ENCODE data around the gene BMERB1.

The BMERB1 gene

DNA sequence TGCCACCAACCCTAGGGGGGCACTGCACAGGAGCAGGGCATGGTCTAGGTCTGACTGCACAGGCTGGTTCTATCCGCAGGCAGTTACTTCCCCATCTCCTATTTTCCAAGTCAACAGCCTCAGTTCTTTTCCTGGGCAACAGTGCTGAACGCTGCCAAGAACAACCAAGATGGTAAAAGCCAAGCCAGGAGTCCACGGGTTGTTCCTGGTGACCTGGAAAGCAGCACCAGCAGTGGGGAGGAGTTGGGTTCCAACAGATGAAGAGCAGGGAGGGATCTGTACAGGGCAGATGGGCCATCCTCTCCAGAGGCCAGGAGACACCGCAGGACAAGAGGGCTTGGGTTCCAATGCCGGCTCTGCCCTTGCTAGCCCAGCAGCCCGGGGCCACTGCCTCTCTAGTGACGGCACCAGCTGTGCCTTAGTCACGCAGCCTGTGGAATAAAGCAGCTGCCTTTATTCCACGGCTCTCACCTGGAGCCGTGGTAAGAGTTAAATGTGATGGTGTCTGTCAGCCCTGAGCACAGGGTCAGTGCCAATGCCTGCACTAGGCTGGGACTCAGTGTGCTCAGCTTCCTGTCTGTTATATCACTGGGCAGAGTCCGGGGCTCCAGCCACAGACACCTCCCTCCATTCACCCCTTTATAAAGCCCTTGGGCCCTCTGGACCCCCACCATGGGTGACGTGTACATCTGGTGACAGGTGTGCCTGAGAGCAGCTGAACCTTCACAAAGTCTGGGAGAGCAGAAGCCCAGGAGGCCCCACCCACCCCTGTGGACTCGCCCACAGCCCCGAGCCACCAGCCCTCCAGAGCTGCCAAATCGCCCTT lies 163.6 kb downstream of the BMERB1 start:
- no peak for TF ChIP-seq POLR2A (IDR thresholded peaks at IDR 0.05; ENCODE audit: low read depth, low read length)
- no peak for TF ChIP-seq TAF1 (IDR thresholded peaks at IDR 0.05; ENCODE audit: low read depth, low read length)
- TF ChIP-seq SPI1 (IDR thresholded peaks at IDR 0.05; ENCODE audit: low read depth, low read length), result no peak
- no peak for TF ChIP-seq POLR2AphosphoS5 (IDR thresholded peaks at IDR 0.05; ENCODE audit: low read depth, low read length)
- TF ChIP-seq PAX5 (IDR thresholded peaks at IDR 0.05; ENCODE audit: insufficient read depth, low read length, severe bottlenecking), result no peak
- TF ChIP-seq POU2F2 (IDR thresholded peaks at IDR 0.05; ENCODE audit: low read depth, low read length), result no peak
- FAIRE-seq (no peak), DNase-seq (ENCODE audit: insufficient read length, low spot score) (no peak)

DNA sequence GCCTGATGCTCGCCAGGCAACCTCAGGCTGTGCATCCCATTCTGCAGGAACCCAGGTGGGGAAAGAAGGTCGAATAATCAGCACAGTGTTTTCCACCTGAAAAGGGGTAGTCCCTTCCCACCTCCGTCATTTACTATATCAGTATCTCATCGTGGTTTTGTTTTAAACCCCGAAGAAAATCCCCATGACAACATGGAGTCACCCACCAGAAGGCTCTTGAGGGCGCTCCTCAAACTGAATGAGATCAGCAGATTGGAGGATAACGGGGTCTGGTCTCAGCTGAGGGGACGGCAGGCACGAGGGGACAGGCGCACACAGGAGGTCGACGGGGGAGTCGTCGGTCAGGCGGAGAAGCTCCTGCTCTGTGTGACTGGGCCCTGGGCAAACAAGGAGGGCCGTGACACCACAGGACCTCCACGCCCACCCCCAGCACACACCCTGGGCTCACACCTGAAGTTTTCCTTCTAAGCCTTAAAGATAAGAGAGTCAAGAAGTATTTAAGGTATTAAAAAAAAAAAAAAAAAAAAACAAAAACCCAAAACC lies 164.3 kb downstream of the BMERB1 start:
- TF ChIP-seq PAX5 (IDR thresholded peaks at IDR 0.05; ENCODE audit: insufficient read depth, low read length, severe bottlenecking) (no peak), SPI1 (IDR thresholded peaks at IDR 0.05; ENCODE audit: low read depth, low read length) (no peak), POU2F2 (IDR thresholded peaks at IDR 0.05; ENCODE audit: low read depth, low read length) (no peak), POLR2A (IDR thresholded peaks at IDR 0.05; ENCODE audit: low read depth, low read length) (no peak), TAF1 (IDR thresholded peaks at IDR 0.05; ENCODE audit: low read depth, low read length) (no peak), POLR2AphosphoS5 (IDR thresholded peaks at IDR 0.05; ENCODE audit: low read depth, low read length) (no peak)
- FAIRE-seq, result no peak
- no peak for DNase-seq (ENCODE audit: insufficient read length, low spot score)

DNA sequence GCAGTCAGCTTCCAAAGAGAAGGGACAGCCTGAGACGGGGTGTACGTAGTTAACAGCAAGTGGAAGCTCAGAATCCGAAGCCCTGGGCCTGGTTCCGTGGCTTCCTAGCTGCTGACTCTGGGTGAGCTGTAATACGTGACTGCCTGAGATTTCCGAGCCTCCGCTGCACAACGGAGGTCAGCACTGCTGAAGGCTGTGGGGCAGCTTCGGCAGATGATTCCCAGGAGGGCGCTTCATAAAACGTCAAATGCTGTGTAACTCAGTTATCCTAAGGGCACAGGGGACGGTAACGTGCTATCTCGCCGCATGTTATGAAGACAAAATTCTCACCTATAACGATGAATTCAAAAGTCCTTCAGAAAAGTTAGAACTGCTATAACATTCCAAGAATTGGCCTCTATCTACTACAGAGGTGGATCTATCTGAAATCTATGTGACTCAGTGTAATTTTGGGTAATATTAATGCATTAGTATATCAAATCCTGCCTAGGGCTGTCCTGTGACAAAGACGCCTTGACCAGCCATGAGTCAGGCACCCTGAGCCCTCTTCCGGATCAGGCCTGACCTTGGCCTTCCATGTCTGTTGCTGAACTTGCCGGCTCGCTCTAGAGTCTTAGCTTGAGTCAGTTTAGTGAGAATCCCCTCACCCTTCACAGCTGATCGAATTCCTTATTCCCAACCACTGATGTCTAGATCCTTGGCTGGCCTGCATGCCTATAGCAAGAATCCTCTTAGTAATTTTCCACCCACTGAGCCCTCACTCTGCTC lies 165.1 kb downstream of the BMERB1 start:
- no peak for DNase-seq (ENCODE audit: insufficient read length, low spot score)
- TF ChIP-seq POLR2A (IDR thresholded peaks at IDR 0.05; ENCODE audit: low read depth, low read length) (no peak), TAF1 (IDR thresholded peaks at IDR 0.05; ENCODE audit: low read depth, low read length) (no peak), PAX5 (IDR thresholded peaks at IDR 0.05; ENCODE audit: insufficient read depth, low read length, severe bottlenecking) (no peak), POU2F2 (IDR thresholded peaks at IDR 0.05; ENCODE audit: low read depth, low read length) (no peak), SPI1 (IDR thresholded peaks at IDR 0.05; ENCODE audit: low read depth, low read length) (no peak)
- FAIRE-seq, result no peak

DNA sequence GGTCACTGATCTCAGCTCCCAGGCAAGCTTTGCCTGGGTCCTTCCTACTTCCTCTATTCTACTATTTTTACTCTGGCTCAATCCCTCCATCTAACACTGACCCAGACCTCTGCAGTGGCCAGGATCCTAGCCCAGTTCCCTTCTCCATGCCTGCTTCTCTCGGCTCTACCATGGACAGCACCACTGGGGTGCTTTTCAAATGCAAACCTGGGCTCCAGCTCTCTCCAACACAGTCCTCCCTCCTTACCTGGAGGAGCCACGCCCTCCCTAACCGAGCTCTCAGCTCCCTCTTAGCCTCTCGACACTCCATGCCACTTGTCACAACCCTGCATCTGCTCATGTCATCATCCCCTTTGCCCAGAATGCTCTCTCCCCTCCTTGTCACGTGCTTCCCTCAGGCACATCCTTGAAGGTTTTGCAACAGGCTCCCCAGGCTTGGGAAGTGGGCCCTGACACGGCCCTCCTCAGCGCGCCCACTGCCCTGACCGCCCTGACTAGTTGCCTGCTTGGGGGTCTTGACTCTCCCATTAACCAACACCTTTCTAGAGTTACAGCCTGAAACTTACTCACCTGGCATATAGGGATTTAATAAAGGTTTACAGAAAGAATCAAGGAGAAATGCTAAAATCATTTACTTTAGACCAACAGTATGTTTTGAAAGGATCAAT lies 167.0 kb downstream of the BMERB1 start:
- TF ChIP-seq TAF1 (IDR thresholded peaks at IDR 0.05; ENCODE audit: low read depth, low read length) (no peak), SPI1 (IDR thresholded peaks at IDR 0.05; ENCODE audit: low read depth, low read length) (no peak), POLR2A (IDR thresholded peaks at IDR 0.05; ENCODE audit: low read depth, low read length) (no peak), POLR2AphosphoS5 (IDR thresholded peaks at IDR 0.05; ENCODE audit: low read depth, low read length) (no peak), POU2F2 (IDR thresholded peaks at IDR 0.05; ENCODE audit: low read depth, low read length) (no peak), PAX5 (IDR thresholded peaks at IDR 0.05; ENCODE audit: insufficient read depth, low read length, severe bottlenecking) (no peak)
- DNase-seq (ENCODE audit: insufficient read length, low spot score) (no peak), FAIRE-seq (no peak)

DNA sequence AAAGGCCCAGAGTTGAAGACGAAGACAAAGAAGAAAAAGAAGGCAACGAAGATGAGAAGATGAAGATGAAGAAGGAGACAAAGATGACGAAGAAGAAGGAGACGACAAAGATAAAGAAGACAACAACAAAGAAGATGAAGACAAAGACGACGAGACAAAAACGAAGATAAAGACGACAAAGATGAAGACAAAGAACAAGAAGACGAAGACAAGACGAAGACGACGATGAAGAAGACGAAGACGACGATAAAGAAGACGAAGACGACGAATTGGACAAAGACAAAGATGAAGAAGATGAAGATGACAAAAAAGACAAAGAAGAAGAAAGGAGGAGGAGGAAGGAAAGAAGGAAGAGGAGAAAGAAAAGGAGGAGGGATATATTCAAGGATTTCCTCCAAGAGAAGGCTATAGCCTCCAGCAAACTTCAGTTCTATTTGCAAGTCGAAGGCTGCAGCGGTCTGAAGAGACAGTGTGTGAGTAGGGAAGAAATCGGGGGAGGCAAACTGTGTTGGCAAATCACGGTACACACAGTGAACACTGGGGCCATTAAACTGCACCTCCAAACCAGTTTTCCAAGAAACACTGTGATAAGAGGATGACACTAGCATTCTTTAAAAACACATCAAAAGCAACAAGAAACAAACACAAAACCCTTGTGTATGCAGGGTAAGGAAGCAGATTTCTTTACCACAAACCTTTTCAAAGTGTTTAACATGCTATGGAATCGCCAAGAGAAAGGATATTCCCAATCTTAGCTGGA lies 168.1 kb downstream of the BMERB1 start:
- TF ChIP-seq PAX5 (IDR thresholded peaks at IDR 0.05; ENCODE audit: insufficient read depth, low read length, severe bottlenecking), result no peak
- TF ChIP-seq POLR2AphosphoS5 (IDR thresholded peaks at IDR 0.05; ENCODE audit: low read depth, low read length), result no peak
- no peak for TF ChIP-seq POLR2A (IDR thresholded peaks at IDR 0.05; ENCODE audit: low read depth, low read length)
- no peak for TF ChIP-seq SPI1 (IDR thresholded peaks at IDR 0.05; ENCODE audit: low read depth, low read length)
- TF ChIP-seq POU2F2 (IDR thresholded peaks at IDR 0.05; ENCODE audit: low read depth, low read length), result no peak
- no peak for TF ChIP-seq TAF1 (IDR thresholded peaks at IDR 0.05; ENCODE audit: low read depth, low read length)
- FAIRE-seq, result no peak
- no peak for DNase-seq (ENCODE audit: insufficient read length, low spot score)

DNA sequence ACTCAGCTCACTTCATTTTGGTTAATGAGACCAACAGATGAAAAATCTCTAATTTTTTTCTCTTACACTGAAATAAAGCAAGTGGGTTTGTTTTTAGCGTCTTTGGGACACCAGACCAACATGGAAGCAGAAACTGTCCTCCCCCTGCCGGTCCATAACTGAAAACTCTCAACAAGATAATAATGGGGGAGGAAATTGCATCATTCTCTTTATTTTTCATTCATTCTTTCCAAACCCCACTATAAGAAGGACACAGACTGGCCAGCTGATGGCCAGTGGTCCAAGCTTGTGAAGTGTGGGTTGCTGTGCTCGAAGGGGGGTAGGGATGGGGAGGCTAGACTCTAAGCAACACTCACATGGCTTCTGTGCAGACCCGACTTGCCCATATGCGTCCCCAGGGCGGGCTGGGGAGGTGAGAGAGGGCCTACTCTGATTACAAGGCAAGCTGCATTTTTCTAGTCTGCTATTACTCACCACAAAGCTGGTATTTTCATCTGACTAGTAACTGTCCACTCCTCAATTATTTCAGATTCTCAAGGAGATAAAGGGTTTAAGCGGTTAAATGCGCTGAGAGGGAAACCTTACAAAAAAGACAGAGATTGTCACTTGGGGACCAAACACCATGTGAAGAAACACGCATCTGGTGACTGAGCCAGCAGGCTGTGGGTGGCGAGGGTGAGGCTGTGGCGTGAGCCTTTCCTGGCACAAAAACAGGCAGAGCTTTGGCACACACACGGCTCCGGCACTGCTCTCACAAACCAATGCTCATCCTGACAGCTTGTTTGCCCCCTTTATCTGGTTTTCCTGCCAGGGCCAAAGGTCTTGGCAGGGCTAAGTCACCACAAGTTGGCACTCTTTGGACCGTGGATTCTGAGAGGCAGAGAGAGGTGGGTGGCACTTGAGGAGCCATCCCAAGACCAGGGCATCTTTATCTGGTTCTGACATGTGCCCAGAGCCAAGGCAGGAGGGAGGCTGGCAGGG lies 170.4 kb downstream of the BMERB1 start:
- DNase-seq (ENCODE audit: insufficient read length, low spot score), result no peak
- no peak for FAIRE-seq
- TF ChIP-seq TAF1 (IDR thresholded peaks at IDR 0.05; ENCODE audit: low read depth, low read length), result no peak
- TF ChIP-seq PAX5 (IDR thresholded peaks at IDR 0.05; ENCODE audit: insufficient read depth, low read length, severe bottlenecking), result no peak
- TF ChIP-seq POU2F2 (IDR thresholded peaks at IDR 0.05; ENCODE audit: low read depth, low read length), result no peak
- no peak for TF ChIP-seq POLR2A (IDR thresholded peaks at IDR 0.05; ENCODE audit: low read depth, low read length)
- no peak for TF ChIP-seq SPI1 (IDR thresholded peaks at IDR 0.05; ENCODE audit: low read depth, low read length)
- no peak for TF ChIP-seq POLR2AphosphoS5 (IDR thresholded peaks at IDR 0.05; ENCODE audit: low read depth, low read length)

DNA sequence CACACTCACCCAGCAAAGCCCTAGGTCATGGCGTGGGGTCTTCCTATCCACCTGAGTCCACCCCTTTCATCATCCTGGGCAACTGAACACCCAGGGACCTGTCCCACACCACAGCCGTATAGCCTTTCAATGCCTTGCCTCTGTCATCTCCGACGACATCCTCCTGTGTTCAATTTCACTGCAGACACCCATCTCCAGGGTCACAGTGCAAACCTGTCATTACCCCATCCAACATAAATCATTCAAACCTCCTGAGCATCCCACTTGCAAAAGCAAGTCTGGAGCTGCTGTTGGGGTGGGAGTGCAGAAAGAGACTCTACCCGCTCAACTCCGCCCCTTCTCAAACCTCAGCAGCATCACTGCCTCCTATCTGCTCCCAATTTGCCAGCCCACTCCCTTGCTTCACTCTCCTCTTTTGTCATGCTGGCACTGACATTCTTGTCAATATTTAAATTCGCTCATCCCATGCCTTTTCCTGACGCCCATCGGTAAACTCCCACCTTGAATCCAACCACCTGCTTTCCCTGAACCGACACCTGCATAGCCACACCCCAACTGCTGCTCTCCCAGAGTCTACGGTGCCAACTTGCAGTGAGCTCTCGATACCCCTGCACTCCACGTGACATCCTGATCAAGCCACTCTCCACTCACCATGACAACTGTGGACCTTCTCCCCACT lies 171.6 kb downstream of the BMERB1 start:
- DNase-seq (ENCODE audit: insufficient read length, low spot score) (no peak), FAIRE-seq (no peak)
- no peak for TF ChIP-seq POU2F2 (IDR thresholded peaks at IDR 0.05; ENCODE audit: low read depth, low read length)
- no peak for TF ChIP-seq TAF1 (IDR thresholded peaks at IDR 0.05; ENCODE audit: low read depth, low read length)
- no peak for TF ChIP-seq SPI1 (IDR thresholded peaks at IDR 0.05; ENCODE audit: low read depth, low read length)
- TF ChIP-seq PAX5 (IDR thresholded peaks at IDR 0.05; ENCODE audit: insufficient read depth, low read length, severe bottlenecking), result no peak
- TF ChIP-seq POLR2AphosphoS5 (IDR thresholded peaks at IDR 0.05; ENCODE audit: low read depth, low read length), result no peak
- TF ChIP-seq POLR2A (IDR thresholded peaks at IDR 0.05; ENCODE audit: low read depth, low read length), result no peak

Measured in GM12891 (cell line).